BJ (cell line): ENCODE results near the gene HAPLN1. TPM values are rescaled to one million over a fixed set of nuclear protein-coding genes. Genes with fewer than 3 reads are reported as not detected.

ENCODE experiments used
- CTCF ChIA-PET: fragments of 350-600 bp; formaldehyde crosslinking; extraction: SDS; loops from one replicate; lab custom pipeline; 2021; ENCODE audit warnings: antibody characterized with exemption, inconsistent platforms; lab: Yijun Ruan, JAX
- POLR2A ChIA-PET: fragments of 300-600 bp; sonication (Branson Sonifier 250); formaldehyde crosslinking; extraction: SDS; loops from one replicate; lab custom pipeline; 2021; ENCODE audit warnings: antibody characterized with exemption; lab: Charles Lee
- DNase-seq: peaks from one replicate; pipeline ENCODE4 v3.0.0-alpha.2; 2011; ENCODE audit warnings: low read depth
- H3K27me3 ChIP-seq: 2 replicates; pipeline ENCODE4 v1.6.0; 2011; ENCODE audit warnings: low read length; ENCODE audit not compliant: control insufficient read depth, insufficient read depth
- H3K36me3 ChIP-seq: 2 replicates; pipeline ENCODE4 v1.5.1; 2011; ENCODE audit warnings: low read length; ENCODE audit not compliant: control insufficient read depth, insufficient read depth
- H3K4me3 ChIP-seq: 2 replicates; pipeline ENCODE4 v1.5.1; 2011; ENCODE audit warnings: low read depth, mild to moderate bottlenecking, control low read depth, low read length
- CTCF ChIP-seq: IDR thresholded peaks from 2 replicates; pipeline ENCODE4 v1.5.1; 2011; ENCODE audit warnings: low read depth, mild to moderate bottlenecking, control low read depth, inconsistent platforms, low read length, moderate library complexity; ENCODE audit not compliant: insufficient read depth
- polyA plus RNA-seq: library from polyadenylated mRNA; depleted of rRNA; stranded (reverse); fragments of >200 nt; gene quantifications from 2 replicates; pipeline ENCODE4 v1.2.3, GENCODE V29; 2011

The HAPLN1 gene
- polyA plus RNA-seq, 1 experiment = 2.5 TPM

- Histone ChIP-seq H3K4me3 (no peak overlapping the region), H3K36me3 (no peaks in the 10 kb centered on the region), H3K27me3 (no peaks in the 10 kb centered on the region)
- CTCF ChIA-PET = no interaction called here
- TF ChIP-seq CTCF = no peak
- no peak for DNase-seq
- POLR2A ChIA-PET = no interaction called here
Measured at GRCh38 chr5:83689881-83690280, 30.8 kb downstream of the HAPLN1 start.

- ChIA-PET CTCF (interaction anchor here (0.6 kb wide), 1 partner anchor 24 kb away, joined by 3 read pairs; no protein-coding TSS in a partner anchor), POLR2A (no interaction called here)
- H3K36me3 ChIP-seq = no peaks in the 10 kb centered on the region
Measured at GRCh38 chr5:83688281-83688680, 32.4 kb downstream of the HAPLN1 start.

GRCh38 chr5:83687124-83687619, 33.5 kb downstream of the HAPLN1 start:
- Histone ChIP-seq H3K27me3 (no peaks in the 10 kb centered on the region; the same call in 1 of the 2 replicates), H3K4me3 (no peak overlapping the region), H3K36me3 (no peaks in the 10 kb centered on the region)
- DNase-seq = no peak
- ChIA-PET POLR2A (no interaction called here), CTCF (no interaction called here)
- TF ChIP-seq CTCF = no peak

More at GRCh38 chr5:83688281-83688680, 32.4 kb downstream of the HAPLN1 start:
- DNase-seq = no peak
- TF ChIP-seq CTCF = no peak
- Histone ChIP-seq H3K27me3 (no peaks in the 10 kb centered on the region; the same call in 1 of the 2 replicates), H3K4me3 (no peak overlapping the region)

DNA sequence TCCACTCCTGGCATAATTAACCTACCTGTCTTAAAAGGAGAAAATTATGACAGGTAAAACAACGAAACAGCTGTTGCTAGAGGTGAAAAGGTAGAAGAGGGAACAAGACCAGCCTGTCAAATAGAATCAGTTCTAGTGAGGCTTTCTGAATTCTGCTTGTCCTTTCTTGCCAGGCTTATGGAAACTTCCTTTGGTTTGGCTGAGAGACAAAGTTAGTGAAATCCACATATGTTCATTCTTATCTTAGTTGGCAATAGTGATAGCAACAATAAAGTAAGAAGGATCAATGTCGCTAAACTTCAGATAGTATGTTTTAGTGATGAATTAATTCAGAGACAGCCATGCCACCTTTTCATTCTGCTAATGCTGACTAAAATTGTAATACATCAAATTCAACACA, 34.4 kb downstream of the HAPLN1 start:
- no peak for DNase-seq
- no peaks in the 10 kb centered on the region; the same call in 1 of the 2 replicates for H3K27me3 ChIP-seq
- CTCF ChIA-PET = no interaction called here
- no peaks in the 10 kb centered on the region for H3K36me3 ChIP-seq
- TF ChIP-seq CTCF = no peak
- POLR2A ChIA-PET = no interaction called here
- H3K4me3 ChIP-seq = no peak overlapping the region

- no peaks in the 10 kb centered on the region; the same call in 1 of the 2 replicates for H3K27me3 ChIP-seq
- H3K4me3 ChIP-seq = no peak overlapping the region
- POLR2A ChIA-PET = no interaction called here
- no peaks in the 10 kb centered on the region for H3K36me3 ChIP-seq
- TF ChIP-seq CTCF = no peak
- CTCF ChIA-PET = no interaction called here
- no peak for DNase-seq
Measured at GRCh38 chr5:83683836-83684235, 36.8 kb downstream of the HAPLN1 start.
